ENCODE measurements around the gene DDX17.
A peak's percentile ranks its signal among the peaks of the same experiment; 100 is the strongest.

The DDX17 gene

GRCh38 chr22:38456841-38457699 lies 49.0 kb downstream of the DDX17 start:
- Histone ChIP-seq H3K27me3 (ENCODE audit: control insufficient read depth in 5 of 5, insufficient read depth in 4 of 5, low read length in 5 of 5) (peaks cover 37 to 60% (median 54%) of the 10 kb centered on the region in 5 donors), H3K9ac (ENCODE audit: low read length in 5 of 5) (no peak overlapping the region), H3K9me3 (ENCODE audit: control insufficient read depth in 5 of 5, low read length in 5 of 5) (no peaks in the 10 kb centered on the region), H3K4me1 (ENCODE audit: control insufficient read depth in 5 of 5, insufficient read depth in 5 of 5, low read length in 5 of 5) (peaks cover 0 to 22% (median 16%) of the 10 kb centered on the region in 5 donors), H3K4me3 (ENCODE audit: low read depth in 1 of 5, low read length in 5 of 5) (no peak overlapping the region), H3K36me3 (ENCODE audit: control insufficient read depth in 5 of 5, insufficient read depth in 5 of 5, low read length in 5 of 5) (no peaks in the 10 kb centered on the region), H3K27ac (ENCODE audit: low read depth, low read length) (no peak overlapping the region)

- Histone ChIP-seq H3K9ac (ENCODE audit: low read length in 5 of 5) (no peak overlapping the region), H3K9me3 (ENCODE audit: control insufficient read depth in 5 of 5, low read length in 5 of 5) (no peaks in the 10 kb centered on the region), H3K27ac (ENCODE audit: low read depth, low read length) (no peak overlapping the region), H3K4me1 (ENCODE audit: control insufficient read depth in 5 of 5, insufficient read depth in 5 of 5, low read length in 5 of 5) (peaks cover 0 to 15% (median 9%) of the 10 kb centered on the region in 5 donors), H3K4me3 (ENCODE audit: low read depth in 1 of 5, low read length in 5 of 5) (no peak overlapping the region), H3K27me3 (ENCODE audit: control insufficient read depth in 5 of 5, insufficient read depth in 4 of 5, low read length in 5 of 5) (peaks cover 36 to 59% (median 56%) of the 10 kb centered on the region in 5 donors), H3K36me3 (ENCODE audit: control insufficient read depth in 5 of 5, insufficient read depth in 5 of 5, low read length in 5 of 5) (no peaks in the 10 kb centered on the region)
These were observed 49.8 kb downstream of the DDX17 start for GRCh38 chr22:38456272-38456835.

- peak overlapping the region in 2 of 5 donors; percentile 23 to 26 for H3K4me3 ChIP-seq (ENCODE audit: low read depth in 1 of 5, low read length in 5 of 5)
- peaks cover 0 to 13% (median 6%) of the 10 kb centered on the region in 5 donors for H3K4me1 ChIP-seq (ENCODE audit: control insufficient read depth in 5 of 5, insufficient read depth in 5 of 5, low read length in 5 of 5)
- no peaks in the 10 kb centered on the region for H3K36me3 ChIP-seq (ENCODE audit: control insufficient read depth in 5 of 5, insufficient read depth in 5 of 5, low read length in 5 of 5)
- H3K27me3 ChIP-seq (ENCODE audit: control insufficient read depth in 5 of 5, insufficient read depth in 4 of 5, low read length in 5 of 5), result peaks cover 33 to 62% (median 56%) of the 10 kb centered on the region in 5 donors
- no peaks in the 10 kb centered on the region for H3K9me3 ChIP-seq (ENCODE audit: control insufficient read depth in 5 of 5, low read length in 5 of 5)
- H3K27ac ChIP-seq (ENCODE audit: low read depth, low read length), result no peak overlapping the region
- H3K9ac ChIP-seq (ENCODE audit: low read length in 5 of 5), result no peak overlapping the region
These were observed 50.4 kb downstream of the DDX17 start for GRCh38 chr22:38455530-38456271.

- peaks cover 33 to 62% (median 54%) of the 10 kb centered on the region in 5 donors for H3K27me3 ChIP-seq (ENCODE audit: control insufficient read depth in 5 of 5, insufficient read depth in 4 of 5, low read length in 5 of 5)
- H3K4me1 ChIP-seq (ENCODE audit: control insufficient read depth in 5 of 5, insufficient read depth in 5 of 5, low read length in 5 of 5), result peaks cover 0 to 13% (median 6%) of the 10 kb centered on the region in 5 donors
- no peak within 1 kb of the TSS for H3K9ac ChIP-seq (ENCODE audit: low read length in 5 of 5)
- no peak within 1 kb of the TSS for H3K27ac ChIP-seq (ENCODE audit: low read depth, low read length)
- no peaks in the 10 kb centered on the region for H3K36me3 ChIP-seq (ENCODE audit: control insufficient read depth in 5 of 5, insufficient read depth in 5 of 5, low read length in 5 of 5)
- H3K4me3 ChIP-seq (ENCODE audit: low read depth in 1 of 5, low read length in 5 of 5), result peak within 1 kb of the TSS in 3 of 5 donors; percentile 39 to 50 (median 49)
- no peaks in the 10 kb centered on the region for H3K9me3 ChIP-seq (ENCODE audit: control insufficient read depth in 5 of 5, low read length in 5 of 5)
These were observed 51.0 kb downstream of the DDX17 start, which contains the start of gene KCNJ4 for GRCh38 chr22:38455076-38455529. TSS of gene KCNJ4 (minus strand) at chr22:38455199. CDS start at chr22:38428132, 27,067 bp downstream.

- Histone ChIP-seq H3K4me3 (ENCODE audit: low read depth in 1 of 5, low read length in 5 of 5) (peak overlapping the region in 3 of 5 donors; percentile 39 to 50 (median 49)), H3K27me3 (ENCODE audit: control insufficient read depth in 5 of 5, insufficient read depth in 4 of 5, low read length in 5 of 5) (peaks cover 32 to 66% (median 55%) of the 10 kb centered on the region in 5 donors), H3K9ac (ENCODE audit: low read length in 5 of 5) (no peak overlapping the region)
These were observed 51.6 kb downstream of the DDX17 start for GRCh38 chr22:38454353-38455075.

GRCh38 chr22:38453996-38454352 lies 52.1 kb downstream of the DDX17 start:
- H3K27me3 ChIP-seq (ENCODE audit: control insufficient read depth in 5 of 5, insufficient read depth in 4 of 5, low read length in 5 of 5), result peaks cover 27 to 67% (median 56%) of the 10 kb centered on the region in 5 donors
- no peak overlapping the region for H3K9ac ChIP-seq (ENCODE audit: low read length in 5 of 5)
- no peak overlapping the region for H3K27ac ChIP-seq (ENCODE audit: low read depth, low read length)
- H3K4me3 ChIP-seq (ENCODE audit: low read depth in 1 of 5, low read length in 5 of 5), result no peak overlapping the region
- H3K4me1 ChIP-seq (ENCODE audit: control insufficient read depth in 5 of 5, insufficient read depth in 5 of 5, low read length in 5 of 5), result peaks cover 0 to 14% (median 6%) of the 10 kb centered on the region in 5 donors
- H3K36me3 ChIP-seq (ENCODE audit: control insufficient read depth in 5 of 5, insufficient read depth in 5 of 5, low read length in 5 of 5), result no peaks in the 10 kb centered on the region
- no peaks in the 10 kb centered on the region for H3K9me3 ChIP-seq (ENCODE audit: control insufficient read depth in 5 of 5, low read length in 5 of 5)

More at GRCh38 chr22:38454353-38455075, 51.6 kb downstream of the DDX17 start:
- no peaks in the 10 kb centered on the region for H3K36me3 ChIP-seq (ENCODE audit: control insufficient read depth in 5 of 5, insufficient read depth in 5 of 5, low read length in 5 of 5)
- no peaks in the 10 kb centered on the region for H3K9me3 ChIP-seq (ENCODE audit: control insufficient read depth in 5 of 5, low read length in 5 of 5)
- peaks cover 0 to 13% (median 6%) of the 10 kb centered on the region in 5 donors for H3K4me1 ChIP-seq (ENCODE audit: control insufficient read depth in 5 of 5, insufficient read depth in 5 of 5, low read length in 5 of 5)
- H3K27ac ChIP-seq (ENCODE audit: low read depth, low read length), result no peak overlapping the region

- H3K9ac ChIP-seq (ENCODE audit: low read length in 5 of 5), result no peak overlapping the region
These were observed 52.9 kb downstream of the DDX17 start for GRCh38 chr22:38453066-38453672.

GRCh38 chr22:38452373-38453065 lies 53.6 kb downstream of the DDX17 start:
- Histone ChIP-seq H3K27me3 (ENCODE audit: control insufficient read depth in 5 of 5, insufficient read depth in 4 of 5, low read length in 5 of 5) (peaks cover 21 to 65% (median 50%) of the 10 kb centered on the region in 5 donors), H3K4me3 (ENCODE audit: low read depth in 1 of 5, low read length in 5 of 5) (no peak overlapping the region), H3K9me3 (ENCODE audit: control insufficient read depth in 5 of 5, low read length in 5 of 5) (no peaks in the 10 kb centered on the region), H3K9ac (ENCODE audit: low read length in 5 of 5) (no peak overlapping the region), H3K4me1 (ENCODE audit: control insufficient read depth in 5 of 5, insufficient read depth in 5 of 5, low read length in 5 of 5) (peaks cover 0 to 18% (median 6%) of the 10 kb centered on the region in 5 donors), H3K27ac (ENCODE audit: low read depth, low read length) (no peak overlapping the region), H3K36me3 (ENCODE audit: control insufficient read depth in 5 of 5, insufficient read depth in 5 of 5, low read length in 5 of 5) (no peaks in the 10 kb centered on the region)

More at GRCh38 chr22:38453066-38453672, 52.9 kb downstream of the DDX17 start:
- Histone ChIP-seq H3K27ac (ENCODE audit: low read depth, low read length) (no peak overlapping the region), H3K27me3 (ENCODE audit: control insufficient read depth in 5 of 5, insufficient read depth in 4 of 5, low read length in 5 of 5) (peaks cover 25 to 67% (median 55%) of the 10 kb centered on the region in 5 donors), H3K4me1 (ENCODE audit: control insufficient read depth in 5 of 5, insufficient read depth in 5 of 5, low read length in 5 of 5) (peaks cover 0 to 18% (median 6%) of the 10 kb centered on the region in 5 donors), H3K4me3 (ENCODE audit: low read depth in 1 of 5, low read length in 5 of 5) (no peak overlapping the region), H3K9me3 (ENCODE audit: control insufficient read depth in 5 of 5, low read length in 5 of 5) (no peaks in the 10 kb centered on the region), H3K36me3 (ENCODE audit: control insufficient read depth in 5 of 5, insufficient read depth in 5 of 5, low read length in 5 of 5) (no peaks in the 10 kb centered on the region)
